HuH-7.5 (cell line): ENCODE results near the gene GCNT2.
"Not testable (repeated sequence)": the region's sequence is repeated elsewhere in the genome, so short reads cannot be mapped to it uniquely, and the experiment has no call there.

ENCODE experiments used
- DNase-seq: peaks from one replicate; pipeline ENCODE4 v3.0.0; 2011; ENCODE audit warnings: low spot score

Gene GCNT2

DNA sequence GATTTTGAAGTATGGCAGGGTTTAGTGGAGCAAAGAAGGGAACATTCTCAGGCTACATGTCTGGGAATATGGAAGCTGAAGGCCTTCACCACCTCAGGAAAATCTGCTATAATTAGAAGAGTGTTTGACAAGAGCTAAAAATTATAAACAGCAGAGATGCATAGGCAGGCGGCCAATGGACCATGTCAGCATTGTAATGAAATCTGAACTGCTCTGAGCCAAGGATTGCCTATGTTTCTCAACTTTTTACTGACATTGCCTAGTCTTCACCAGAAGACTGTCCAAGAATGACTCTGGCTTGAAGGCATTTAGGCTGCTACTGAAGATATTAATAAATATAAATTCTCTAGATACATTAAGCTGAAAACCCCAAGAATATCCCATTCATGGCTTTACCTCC lies 89.1 kb downstream of the GCNT2 start:
- DNase-seq, result no peak

DNA sequence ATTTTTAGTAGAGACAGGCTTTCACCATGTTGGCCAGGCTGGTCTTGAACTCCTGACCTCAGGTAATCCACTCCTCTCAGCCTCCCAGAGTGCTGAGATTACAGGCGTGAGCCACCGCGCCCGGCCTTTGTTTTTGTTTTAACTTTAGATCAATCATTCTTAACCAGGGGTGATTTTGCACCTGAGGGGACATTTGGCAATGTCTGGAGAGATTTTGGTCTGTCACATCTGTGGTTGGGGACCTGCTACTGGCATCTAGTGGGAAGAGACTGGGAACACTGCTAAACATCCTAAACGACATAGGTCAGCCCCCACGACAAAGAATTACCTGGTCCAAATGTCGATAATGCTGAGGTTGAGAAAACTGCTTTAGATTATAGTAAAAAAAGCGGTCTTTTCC lies 91.0 kb downstream of the GCNT2 start:
- DNase-seq, result no peak

DNA sequence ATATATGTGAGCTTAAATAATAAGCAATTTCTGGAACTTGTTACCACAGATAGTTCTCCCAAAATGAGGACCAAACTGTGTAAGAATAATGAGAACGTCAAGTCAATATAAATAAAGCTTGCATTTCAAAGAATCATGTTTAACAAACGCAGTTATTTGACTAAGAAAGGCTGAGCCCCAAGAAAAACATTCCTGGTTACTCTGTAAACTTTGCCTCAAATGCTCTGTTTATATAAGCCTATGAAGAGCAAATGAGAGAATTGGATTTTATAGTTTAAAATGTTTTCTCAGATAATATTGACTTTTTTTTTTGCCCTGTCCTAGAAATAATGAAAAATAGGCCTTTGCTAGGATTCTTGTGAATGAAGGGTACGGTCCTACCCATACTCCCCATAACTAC lies 91.9 kb downstream of the GCNT2 start:
- no peak for DNase-seq

DNA sequence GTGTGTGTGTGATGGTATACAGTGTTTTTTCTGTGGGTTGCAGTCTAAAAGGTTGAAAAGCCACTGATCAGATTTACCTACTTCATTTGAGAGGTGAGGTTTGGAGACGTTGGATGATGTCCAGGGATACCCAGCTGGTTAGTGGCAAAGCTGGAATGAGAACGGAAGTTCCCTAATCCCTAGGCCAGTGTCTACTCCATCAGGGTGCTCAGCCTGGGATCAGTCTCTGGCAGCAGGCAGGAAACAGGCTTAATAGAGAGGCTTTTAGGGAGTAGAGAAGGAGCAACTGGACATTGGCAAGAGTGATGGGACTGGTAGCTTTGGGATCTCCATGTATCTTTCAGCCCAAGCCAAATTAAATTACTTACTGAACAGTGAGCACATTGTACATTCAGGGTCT lies 92.6 kb downstream of the GCNT2 start:
- DNase-seq, result no peak

DNA sequence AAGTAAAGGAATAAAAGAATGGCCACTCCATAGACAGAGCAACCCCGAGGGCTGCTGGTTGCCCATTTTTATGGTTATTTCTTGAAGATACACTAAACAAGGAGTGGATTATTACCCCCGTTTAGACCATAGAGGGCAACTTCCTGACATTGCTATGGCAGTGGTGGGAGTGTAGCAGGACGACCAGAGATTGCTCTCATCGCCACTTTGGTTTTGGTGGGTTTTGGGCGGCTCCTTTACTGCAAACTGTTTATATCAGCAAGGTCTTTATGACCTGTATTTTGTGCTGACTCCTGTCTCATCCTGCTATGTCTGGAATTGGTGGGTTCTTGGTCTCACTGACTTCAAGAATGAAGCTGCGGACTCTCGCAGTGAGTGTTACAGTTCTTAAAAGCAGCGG lies 94.5 kb downstream of the GCNT2 start:
- no peak for DNase-seq

DNA sequence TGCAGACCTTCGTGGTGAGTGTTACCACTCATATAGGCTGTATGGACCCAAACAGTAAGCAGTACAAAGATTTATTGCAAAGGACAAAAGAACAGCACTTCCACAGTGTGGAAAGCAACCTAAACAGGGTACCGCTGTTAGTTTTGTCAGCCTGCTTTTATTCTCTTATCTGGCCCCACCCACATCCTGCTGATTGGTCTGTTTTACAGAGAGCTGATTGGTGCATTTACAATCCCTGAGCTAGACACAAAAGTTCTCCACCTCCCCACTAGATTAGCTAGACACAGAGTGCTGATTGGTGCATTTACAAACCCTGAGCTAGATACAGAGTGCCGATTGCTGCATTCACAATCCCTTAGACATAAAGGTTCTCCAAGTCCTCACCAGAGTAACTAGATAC lies 95.1 kb downstream of the GCNT2 start:
- DNase-seq, result not testable (repeated sequence)

DNA sequence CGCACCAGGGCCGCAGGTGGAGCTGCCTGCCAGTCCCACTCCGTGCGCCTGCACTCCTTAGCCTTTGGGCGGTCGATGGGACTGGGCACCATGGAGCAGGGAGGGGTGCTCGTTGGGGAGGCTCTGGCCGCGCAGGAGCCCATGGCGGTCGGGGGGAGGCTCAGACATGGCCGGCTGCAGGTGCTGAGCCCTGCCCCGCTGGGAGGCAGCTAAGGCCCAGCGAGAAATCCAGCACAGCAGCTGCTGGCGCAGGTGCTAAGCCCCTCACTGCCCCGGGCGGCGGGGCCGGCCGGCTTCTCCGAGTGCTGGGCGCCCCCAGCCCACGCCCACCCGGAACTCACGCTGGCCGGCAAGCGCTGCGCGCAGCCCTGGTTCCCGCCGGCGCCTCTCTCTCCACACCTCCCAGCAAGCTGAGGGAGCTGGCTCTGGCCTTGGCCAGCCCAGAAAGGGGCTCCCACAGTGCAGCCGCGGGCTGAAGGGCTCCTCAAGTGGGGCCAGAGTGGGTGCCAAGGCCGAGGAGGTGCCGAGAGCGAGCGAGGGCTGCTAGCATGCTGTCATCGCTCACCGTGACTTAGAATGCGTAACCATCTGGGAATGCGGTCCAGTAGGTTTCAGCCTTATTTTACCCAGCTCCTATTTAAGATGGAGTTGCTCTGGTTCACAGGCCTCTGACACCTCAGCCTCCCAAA lies 96.0 kb downstream of the GCNT2 start:
- DNase-seq, result no peak

DNA sequence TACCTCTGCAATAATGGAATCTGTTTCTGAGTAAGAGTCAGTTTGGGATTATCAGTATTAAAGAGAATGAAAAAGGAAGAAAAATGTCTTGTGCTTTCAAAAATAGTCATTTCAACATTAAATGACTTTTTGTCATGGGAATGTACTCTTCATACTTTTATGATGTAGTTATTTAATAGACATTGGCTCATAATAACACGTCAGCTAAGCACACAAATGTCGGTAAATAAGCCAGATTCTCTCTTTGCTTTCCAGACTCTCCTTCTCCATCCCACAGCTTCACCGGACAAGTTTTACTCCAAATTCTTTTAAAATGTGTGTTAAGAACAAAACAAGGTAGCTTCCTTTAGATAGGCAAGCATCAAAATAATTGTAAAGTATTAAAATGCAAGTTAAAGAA lies 97.3 kb downstream of the GCNT2 start:
- no peak for DNase-seq

DNA sequence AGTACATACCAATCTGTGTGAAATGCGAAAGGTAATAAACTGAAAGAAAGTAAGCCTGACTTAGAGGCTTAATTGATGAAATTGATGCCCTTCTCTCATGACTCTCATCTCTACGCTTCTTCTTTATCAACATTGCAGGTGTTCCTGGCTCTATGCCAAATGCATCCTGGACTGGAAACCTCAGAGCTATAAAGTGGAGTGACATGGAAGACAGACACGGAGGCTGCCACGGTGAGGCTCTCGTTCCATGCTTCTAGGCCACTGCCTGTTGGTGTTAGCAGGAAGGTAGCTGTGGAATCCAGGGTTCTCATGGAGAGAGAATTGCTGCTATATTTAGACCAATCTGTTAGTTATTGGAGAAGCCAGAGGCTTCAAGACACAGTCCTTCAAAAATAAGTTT lies 100.1 kb downstream of the GCNT2 start:
- DNase-seq, result no peak

DNA sequence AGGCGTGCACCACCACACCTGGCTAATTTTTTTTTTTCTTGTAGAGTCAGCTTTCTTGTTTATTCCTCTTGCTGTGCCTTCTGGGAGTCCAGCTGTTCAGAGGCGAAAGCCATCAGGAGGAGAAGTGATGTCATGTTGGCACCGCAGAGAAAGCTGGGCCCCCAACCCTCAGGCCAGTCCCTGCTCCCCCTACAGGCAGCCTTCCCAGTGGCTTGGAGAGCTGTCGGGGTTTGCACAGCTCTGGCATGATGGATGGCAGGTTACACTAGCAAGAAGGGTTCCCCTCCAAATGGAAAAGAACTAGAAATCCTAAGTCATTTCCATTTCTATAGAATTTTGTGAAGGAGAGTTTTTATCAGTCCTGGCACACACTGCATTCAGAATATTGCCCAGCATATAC lies 100.7 kb downstream of the GCNT2 start:
- DNase-seq, result no peak

DNA sequence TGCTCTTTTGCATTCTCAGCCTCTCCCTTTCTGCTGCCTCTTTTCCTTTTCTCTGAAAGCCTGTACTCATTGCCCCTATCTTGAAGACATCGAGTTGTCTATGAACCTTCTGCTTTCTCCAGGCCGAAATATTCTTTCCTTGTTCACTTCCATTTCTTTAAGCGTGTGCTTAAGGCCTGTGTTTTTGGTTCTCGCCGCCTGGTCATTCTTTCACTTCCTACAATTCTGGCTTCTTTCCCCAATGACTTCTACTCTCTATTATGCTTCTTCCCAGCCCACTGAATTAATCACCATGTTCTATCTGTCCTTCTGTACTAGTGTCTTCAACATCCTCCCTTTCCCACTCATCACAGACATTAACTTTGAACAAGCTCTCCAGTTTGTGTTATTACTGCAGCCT lies 103.7 kb downstream of the GCNT2 start:
- DNase-seq, result no peak

DNA sequence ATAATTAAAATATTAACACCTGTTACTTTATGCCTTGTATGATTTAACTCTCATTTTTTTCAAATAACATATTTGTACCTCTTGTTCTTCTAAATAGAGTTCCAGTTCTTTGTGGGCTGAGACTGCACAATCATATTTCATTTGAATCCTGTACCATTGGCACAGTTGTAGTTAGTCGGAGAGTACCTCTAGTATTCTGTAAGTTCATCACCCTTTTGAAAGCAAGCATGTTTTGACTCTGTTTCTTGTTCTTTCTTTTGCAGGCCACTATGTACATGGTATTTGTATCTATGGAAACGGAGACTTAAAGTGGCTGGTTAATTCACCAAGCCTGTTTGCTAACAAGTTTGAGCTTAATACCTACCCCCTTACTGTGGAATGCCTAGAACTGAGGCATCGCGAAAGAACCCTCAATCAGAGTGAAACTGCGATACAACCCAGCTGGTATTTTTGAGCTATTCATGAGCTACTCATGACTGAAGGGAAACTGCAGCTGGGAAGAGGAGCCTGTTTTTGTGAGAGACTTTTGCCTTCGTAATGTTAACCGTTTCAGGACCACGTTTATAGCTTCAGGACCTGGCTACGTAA lies 105.1 kb downstream of the GCNT2 start:
- no peak for DNase-seq

DNA sequence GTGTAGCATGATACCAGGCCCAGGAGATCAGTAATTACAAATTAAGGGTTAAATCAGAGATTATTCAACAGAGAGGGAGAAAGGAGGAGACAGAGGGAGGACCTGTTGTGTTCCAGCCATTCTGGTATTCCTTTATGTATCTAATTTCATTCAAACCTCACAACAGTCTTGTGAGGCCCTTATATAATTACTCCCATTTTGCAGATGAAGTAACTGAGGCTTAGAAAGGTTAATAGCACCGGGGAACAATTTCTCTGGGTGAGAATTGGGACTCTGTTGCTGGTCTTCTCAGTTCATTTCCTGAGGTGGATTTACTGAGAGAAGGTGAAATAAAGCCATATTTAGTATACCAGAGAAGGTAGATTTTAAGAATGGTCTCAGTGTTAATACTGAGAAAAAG lies 106.6 kb downstream of the GCNT2 start:
- DNase-seq, result no peak

DNA sequence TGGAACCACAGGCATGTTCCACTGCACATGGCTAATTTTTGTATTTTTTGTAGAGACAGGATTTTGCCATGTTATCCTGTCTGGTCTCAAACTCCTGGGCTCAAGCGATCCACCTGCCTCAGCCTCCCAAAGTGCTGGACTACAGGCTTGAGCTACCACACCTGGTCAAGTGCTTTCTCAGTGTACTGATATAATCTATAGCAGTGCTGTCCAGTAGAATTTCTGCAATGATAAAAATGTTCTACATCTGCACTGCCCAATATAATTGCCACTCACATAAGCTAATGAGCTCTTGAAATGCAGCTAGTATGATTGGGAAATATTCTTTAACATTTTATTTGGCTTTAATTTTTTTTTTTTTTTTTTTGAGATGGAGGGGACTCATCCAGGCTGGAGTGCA lies 109.0 kb downstream of the GCNT2 start:
- no peak for DNase-seq

DNA sequence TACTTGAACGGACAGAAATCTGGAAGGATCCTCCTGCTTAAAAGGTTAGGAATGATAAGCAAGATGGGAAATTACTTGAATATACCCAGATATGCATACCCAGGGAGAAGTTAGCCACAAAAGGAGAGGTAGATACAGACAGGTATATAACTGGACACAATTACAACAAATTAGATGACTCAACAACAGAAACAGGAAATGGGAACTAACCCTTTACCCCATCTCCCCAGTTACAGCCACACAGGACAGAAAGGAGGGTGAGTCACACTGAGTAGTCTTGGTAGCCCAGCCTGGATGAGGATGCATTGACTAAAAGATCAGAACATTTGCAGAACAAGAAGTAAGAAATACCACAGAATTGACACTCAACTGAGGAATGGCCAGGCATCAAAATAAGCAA lies 112.1 kb downstream of the GCNT2 start:
- no peak for DNase-seq

DNA sequence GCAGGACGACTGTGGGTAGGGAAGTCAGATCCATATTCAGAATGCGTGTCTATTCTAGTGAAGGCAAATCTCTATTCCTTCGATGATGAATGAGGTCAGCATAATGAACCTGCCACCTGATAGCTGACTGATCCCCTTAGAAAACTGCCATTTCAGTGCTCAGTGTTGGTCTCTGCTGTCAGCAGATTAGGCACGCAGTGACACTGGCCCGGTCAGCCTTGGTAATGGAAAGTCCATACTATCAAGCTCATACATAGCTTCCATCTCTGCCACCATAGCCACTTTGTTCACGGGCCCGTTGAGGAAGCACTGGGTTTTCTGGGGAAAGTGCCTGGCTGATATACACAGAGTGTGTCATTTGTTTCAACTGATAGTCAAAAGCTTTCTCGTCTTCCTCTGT lies 119.3 kb downstream of the GCNT2 start:
- no peak for DNase-seq

DNA sequence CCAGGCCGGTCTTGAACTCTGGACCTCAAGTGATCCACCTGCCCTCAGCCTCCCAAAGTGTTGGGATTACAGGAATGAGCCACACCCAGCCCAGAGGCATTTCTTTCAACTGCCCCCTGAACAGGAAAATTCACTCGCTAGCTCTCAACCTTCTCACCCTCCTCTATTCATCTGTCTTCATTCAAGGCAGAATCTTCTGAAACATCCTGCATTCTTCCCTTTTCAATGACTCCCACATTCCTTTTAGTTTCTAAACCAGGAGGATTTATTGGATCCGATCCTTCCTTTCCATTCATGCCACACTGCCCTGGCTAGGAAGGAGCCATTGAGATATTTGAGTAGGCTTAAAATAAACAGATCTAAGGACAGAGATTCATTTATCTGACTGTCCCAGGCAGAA lies 120.4 kb downstream of the GCNT2 start:
- DNase-seq, result no peak

DNA sequence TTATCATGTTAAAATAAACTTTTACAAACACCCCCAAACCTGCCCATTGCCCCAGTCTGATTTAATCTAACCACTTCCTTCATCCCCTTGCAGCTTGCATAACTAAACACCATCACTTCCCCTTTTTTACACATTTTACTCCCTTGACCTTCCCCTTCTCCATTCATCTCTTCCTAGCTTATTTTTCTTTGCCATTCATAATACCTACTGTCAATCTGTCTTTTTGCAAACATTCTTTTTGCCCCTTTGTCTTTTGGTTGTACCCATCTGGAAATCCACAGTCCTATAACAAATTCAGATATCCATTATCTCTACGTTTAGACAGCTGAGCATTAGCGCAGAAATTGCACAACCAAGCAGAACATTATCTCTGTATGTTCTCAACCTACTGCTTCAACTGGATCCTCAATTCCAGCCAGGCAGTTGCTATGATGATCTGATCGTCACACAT lies 122.1 kb downstream of the GCNT2 start:
- DNase-seq, result no peak

DNA sequence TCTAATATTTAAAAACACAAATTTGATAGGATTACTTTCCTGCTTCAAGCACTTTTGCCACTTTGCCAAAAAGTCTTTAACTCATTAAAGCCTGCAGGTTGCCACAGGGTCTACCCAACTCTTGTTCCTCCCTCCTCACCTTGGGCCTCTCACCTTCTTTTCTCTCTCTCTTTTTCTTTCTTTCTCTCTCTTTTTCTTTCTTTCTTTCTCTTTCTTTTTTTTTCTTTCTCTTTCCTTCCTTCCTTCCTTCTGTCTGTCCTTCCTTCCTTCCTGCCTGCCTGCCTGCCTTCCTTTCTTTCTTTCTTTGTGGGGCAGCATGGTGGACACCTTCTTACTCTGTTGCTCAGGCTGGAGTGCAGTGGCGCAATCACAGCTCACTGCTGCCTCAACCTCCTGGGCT lies 123.1 kb downstream of the GCNT2 start:
- no peak for DNase-seq

DNA sequence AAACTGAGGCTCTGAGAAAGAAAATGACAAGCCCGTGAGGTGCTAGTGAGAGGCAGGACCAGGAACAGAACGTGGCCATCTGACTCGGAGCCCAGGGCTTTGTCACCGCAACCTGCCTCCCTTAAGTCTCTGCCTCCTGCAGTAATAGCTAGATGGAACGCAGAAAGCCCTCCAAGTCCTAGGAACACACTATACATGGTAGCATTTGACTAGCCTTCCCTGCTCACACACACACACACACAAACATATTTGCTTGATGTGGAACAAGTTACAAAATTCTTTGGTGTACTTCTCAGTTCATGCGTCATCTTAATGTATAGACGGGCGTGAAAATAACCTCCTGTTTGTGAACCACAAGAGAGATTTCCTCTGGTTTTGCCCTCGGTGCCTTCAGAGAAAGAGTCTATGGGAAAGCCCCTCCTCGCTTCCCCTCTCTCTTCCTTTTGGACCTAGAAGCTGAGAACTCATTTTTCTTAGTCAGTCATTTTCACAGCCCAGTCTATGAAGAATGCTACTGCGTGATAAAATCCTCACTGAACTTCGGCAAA lies 134.4 kb downstream of the GCNT2 start:
- DNase-seq, result no peak

DNA sequence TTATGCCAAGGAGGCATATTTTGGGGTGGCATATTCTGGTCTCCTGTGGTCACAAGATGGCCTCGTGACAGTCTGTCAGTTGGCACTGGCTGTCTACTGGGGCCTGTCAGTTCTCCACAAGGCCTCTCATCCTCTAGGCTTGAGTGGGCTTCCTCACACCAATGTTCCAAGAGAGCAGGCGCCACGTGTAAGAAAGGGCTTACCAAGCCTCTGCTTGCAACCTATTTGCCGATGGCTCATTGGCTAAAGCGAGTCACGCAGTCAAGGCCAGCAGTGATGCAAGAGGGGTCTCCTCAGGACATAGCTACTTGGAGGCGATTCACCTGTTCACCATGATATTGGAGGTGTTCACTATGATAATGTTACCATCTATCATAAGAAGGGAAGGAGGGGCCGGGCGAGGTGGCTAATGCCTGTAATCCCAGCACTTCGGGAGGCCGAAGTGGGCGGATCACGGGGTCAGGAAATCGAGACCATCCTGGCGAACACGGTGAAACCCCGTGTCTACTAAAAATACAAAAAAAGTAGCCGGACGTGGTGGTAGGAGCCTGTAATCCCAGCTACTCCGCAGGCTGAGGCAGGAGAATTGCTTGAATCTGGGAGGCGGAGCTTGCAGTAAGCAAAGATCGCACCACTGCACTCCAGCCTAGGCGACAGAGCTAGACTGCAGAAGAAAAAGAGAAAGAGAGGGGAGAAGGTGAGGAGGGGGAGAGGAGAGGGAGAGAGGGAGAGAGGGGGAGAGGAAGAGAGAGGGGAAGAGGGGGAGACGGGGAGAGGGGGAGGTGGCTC lies 138.0 kb downstream of the GCNT2 start:
- no peak for DNase-seq

DNA sequence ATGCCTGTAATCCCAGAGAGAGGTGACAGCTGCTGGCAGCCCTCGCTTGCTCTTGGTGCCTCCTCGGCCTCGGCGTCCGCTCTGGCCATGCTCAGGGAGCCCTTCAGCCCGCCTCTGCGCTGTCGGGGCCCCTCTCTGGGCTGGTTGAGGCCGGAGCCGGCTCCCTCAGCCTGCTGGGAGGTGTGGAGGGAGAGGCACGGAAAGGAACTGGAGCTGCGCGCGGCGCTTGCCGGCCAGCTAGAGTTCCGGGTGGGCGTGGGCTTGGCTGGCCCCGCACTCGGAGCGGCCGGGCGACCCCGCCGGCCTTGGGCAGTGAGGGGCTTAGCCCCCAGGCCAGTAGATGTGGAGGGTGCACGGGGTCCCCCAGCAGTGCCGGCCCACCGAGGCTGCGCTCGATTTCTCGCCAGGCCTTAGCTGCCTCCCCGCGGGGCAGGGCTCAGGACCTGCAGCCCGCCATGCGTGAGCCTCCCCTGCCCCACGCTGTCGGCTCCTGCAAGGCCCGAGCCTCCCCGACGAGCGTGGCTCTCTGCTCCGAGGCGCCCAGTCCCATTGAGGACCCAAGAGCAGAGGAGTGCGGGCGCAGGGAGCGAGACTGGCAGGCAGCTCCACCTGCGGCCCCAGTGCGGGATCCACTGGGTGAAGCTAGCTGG lies 138.7 kb downstream of the GCNT2 start:
- DNase-seq, result no peak
